Erythroblast (primary cell): ENCODE results near the gene ARHGEF28.

Source experiments
- GATA1 ChIP-seq: IDR thresholded peaks from 2 replicates; pipeline ENCODE4 v1.6.1; 2011; ENCODE audit warnings: low read depth, mild to moderate bottlenecking, control low read depth, low read length, moderate library complexity
- POLR2A ChIP-seq: IDR thresholded peaks from 2 replicates; pipeline ENCODE4 v1.6.1; 2011; ENCODE audit warnings: mild to moderate bottlenecking, low read length

DNA sequence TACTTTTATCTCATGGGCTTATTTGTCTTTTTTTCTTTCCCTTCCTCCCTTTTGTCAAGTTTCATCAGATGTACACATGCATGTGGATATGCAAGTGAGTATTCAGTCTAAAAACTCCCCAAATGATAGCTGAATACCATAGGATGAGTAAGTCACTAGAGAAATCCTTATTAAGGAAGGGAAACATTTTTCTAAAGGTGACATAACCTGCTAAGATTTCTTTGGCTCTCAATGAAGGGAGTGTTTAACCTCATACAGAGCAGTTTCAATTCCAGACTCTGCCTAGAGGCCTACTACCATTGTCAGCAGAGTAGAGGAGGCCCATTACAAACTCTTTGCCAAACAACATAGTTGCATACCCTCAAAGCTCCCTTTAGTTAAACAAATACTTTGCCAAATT, 192.4 kb downstream of the ARHGEF28 start:
- no peak for TF ChIP-seq GATA1
- TF ChIP-seq POLR2A: no peak
